HepG2 (cell line): ENCODE results near the gene LTBR. TPM values are rescaled to one million over a fixed set of nuclear protein-coding genes. Genes with fewer than 3 reads are reported as not detected.

ENCODE experiments used
- GATA4 ChIP-seq: sonication (generic); IDR thresholded peaks from 2 replicates; pipeline ENCODE4 v1.6.1; 2016; ENCODE audit warnings: antibody characterized with exemption, low read depth, borderline replicate concordance
- KDM4B ChIP-seq: sonication (generic); formaldehyde crosslinking; IDR thresholded peaks from 2 replicates; pipeline ENCODE4 v1.4.0; 2020; ENCODE audit warnings: missing genetic modification reagents
- NCOR1 ChIP-seq: fragments of 200-600 bp; sonication (generic); IDR thresholded peaks from 2 replicates; pipeline ENCODE4 v1.7.0; 2017; ENCODE audit warnings: antibody characterized with exemption, low read length, borderline replicate concordance
- NR2F1 ChIP-seq, 2 experiments: fragments of 450-650 bp in 1 of 2; formaldehyde crosslinking in 1 of 2; IDR thresholded peaks; 2 replicates each; pipeline versions ENCODE4 v1.5.0 to v1.6.1; 2016 to 2020; ENCODE audit warnings: mild to moderate bottlenecking in 1 of 2, missing compliant biosample characterization in 1 of 2, missing genetic modification reagents in 1 of 2, moderate library complexity in 1 of 2
- RAD51 ChIP-seq: fragments of 450-650 bp; IDR thresholded peaks from 2 replicates; pipeline ENCODE4 v1.6.1; 2016; ENCODE audit warnings: borderline replicate concordance
- STAG1 ChIP-seq: sonication (generic); formaldehyde crosslinking; IDR thresholded peaks from 2 replicates; pipeline ENCODE4 v1.4.0; 2020; ENCODE audit warnings: missing genetic modification reagents
- THAP11 ChIP-seq: IDR thresholded peaks from 2 replicates; pipeline ENCODE4 v1.6.1; 2016; ENCODE audit warnings: missing biosample characterization, missing genetic modification reagents
- ZNF12 ChIP-seq: sonication (generic); formaldehyde crosslinking; IDR thresholded peaks from 2 replicates; pipeline ENCODE4 v1.5.0; 2020; ENCODE audit warnings: missing genetic modification reagents
- ZNF790 ChIP-seq: sonication (generic); formaldehyde crosslinking; IDR thresholded peaks from 2 replicates; pipeline ENCODE4 v1.8.0; 2022; ENCODE audit warnings: missing genetic modification reagents, mild to moderate bottlenecking, borderline replicate concordance
- ZNF850 ChIP-seq: sonication (generic); formaldehyde crosslinking; conservative IDR thresholded peaks from 2 replicates; pipeline ENCODE4 v1.9.0; 2021; ENCODE audit warnings: mild to moderate bottlenecking, missing genetic modification reagents
- polyA plus RNA-seq, 8 experiments: library from polyadenylated mRNA; depleted of rRNA in 3 of 8; stranded (reverse) in 7 of 8; unstranded in 1 of 8; fragments of >200 nt; fragmentation: Illumina TruSeq in 4 of 8; extraction: Trizol in 4 of 8; gene quantifications; 2 replicates each; pipeline versions ENCODE4 v1.2.1 to v1.2.3, GENCODE V29; 2011 to 2016; ENCODE audit warnings: low read depth in 4 of 8, missing spikeins in 1 of 8, mixed read lengths in 1 of 8; ENCODE audit not compliant: insufficient read depth in 1 of 8
- total RNA-seq, 5 experiments: library from RNA; depleted of rRNA; stranded (reverse); fragments of >200 nt; fragmentation: Illumina TruSeq; extraction: Trizol; gene quantifications; 2 replicates each; pipeline ENCODE4 v1.2.3, GENCODE V29; 2016; ENCODE audit warnings: low read depth in 1 of 5
- TF ChIP-seq, protein P1 (sequence below): IDR thresholded peaks from 2 replicates; pipeline ENCODE4 v1.4.0; 2020; ENCODE audit warnings: mild to moderate bottlenecking, missing genetic modification reagents
- TF ChIP-seq, protein P2 (sequence below): sonication (generic); formaldehyde crosslinking; IDR thresholded peaks from 2 replicates; pipeline ENCODE4 v1.4.0; 2020; ENCODE audit warnings: missing genetic modification reagents
- TF ChIP-seq, protein P3 (sequence below): sonication (generic); formaldehyde crosslinking; IDR thresholded peaks from 2 replicates; pipeline ENCODE4 v1.8.0; 2022; ENCODE audit warnings: low read depth, missing genetic modification reagents
- TF ChIP-seq, protein P4 (sequence below): sonication (generic); formaldehyde crosslinking; IDR thresholded peaks from 2 replicates; pipeline ENCODE4 v1.4.0; 2020; ENCODE audit warnings: missing genetic modification reagents

The LTBR gene
- total and polyA plus RNA-seq, 2 of the 13 experiments (the other 11 are each of a cell fraction or from before 2014, with no cell fraction given): 31.4 to 34.8 TPM

DNA sequence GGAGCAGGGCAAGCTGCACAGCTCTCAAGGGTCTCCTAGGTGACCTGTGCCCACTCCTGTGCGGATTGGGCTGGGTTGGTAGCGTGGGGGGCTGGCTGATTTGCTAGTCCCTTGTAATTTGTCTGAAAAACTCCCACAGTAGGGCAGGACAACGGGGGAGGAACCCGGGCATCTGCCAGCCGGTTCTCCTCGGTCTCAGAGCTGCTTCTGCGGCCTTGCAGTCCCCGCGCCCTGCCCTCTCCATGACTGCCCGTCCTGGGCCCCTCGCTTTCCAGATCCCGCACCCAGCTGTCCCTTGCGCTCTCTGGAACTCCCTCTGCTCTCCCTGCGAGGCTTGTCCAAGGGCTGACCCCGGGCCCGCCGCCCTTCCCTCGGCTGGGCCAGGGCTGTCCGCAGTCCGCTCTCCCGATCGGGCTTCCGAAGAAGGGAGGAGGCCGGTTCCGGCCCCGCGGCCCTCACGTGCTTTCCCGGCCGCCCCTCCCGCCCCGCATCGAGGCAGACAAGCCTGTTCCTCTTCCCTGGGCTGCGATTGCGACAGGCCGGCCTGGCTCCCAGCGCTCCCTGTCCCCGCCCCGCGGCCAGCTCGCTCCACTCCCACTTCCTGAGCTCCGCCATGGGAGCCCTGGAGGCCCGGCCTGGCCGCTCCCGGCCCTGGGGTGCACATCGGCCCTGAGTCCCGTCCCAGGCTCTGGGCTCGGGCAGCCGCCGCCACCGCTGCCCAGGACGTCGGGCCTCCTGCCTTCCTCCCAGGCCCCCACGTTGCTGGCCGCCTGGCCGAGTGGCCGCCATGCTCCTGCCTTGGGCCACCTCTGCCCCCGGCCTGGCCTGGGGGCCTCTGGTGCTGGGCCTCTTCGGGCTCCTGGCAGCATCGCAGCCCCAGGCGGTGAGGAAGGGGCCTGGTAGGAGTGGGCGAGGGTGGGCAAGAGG lies at the start of gene LTBR (continued):
- TF ChIP-seq, protein P1, sequence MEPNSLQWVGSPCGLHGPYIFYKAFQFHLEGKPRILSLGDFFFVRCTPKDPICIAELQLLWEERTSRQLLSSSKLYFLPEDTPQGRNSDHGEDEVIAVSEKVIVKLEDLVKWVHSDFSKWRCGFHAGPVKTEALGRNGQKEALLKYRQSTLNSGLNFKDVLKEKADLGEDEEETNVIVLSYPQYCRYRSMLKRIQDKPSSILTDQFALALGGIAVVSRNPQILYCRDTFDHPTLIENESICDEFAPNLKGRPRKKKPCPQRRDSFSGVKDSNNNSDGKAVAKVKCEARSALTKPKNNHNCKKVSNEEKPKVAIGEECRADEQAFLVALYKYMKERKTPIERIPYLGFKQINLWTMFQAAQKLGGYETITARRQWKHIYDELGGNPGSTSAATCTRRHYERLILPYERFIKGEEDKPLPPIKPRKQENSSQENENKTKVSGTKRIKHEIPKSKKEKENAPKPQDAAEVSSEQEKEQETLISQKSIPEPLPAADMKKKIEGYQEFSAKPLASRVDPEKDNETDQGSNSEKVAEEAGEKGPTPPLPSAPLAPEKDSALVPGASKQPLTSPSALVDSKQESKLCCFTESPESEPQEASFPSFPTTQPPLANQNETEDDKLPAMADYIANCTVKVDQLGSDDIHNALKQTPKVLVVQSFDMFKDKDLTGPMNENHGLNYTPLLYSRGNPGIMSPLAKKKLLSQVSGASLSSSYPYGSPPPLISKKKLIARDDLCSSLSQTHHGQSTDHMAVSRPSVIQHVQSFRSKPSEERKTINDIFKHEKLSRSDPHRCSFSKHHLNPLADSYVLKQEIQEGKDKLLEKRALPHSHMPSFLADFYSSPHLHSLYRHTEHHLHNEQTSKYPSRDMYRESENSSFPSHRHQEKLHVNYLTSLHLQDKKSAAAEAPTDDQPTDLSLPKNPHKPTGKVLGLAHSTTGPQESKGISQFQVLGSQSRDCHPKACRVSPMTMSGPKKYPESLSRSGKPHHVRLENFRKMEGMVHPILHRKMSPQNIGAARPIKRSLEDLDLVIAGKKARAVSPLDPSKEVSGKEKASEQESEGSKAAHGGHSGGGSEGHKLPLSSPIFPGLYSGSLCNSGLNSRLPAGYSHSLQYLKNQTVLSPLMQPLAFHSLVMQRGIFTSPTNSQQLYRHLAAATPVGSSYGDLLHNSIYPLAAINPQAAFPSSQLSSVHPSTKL (CRISPR knock-in tag): peak; percentile 90
- TF ChIP-seq ZNF790 (peak; percentile 94; the same call in 1 of the 2 replicates), GATA4 (0 out of 2 replicates have a peak, but pooled peaks have one; percentile 29), STAG1 (CRISPR knock-in tag) (peak; percentile 33), ZNF12 (CRISPR knock-in tag) (peak; percentile 58; the same call in 1 of the 2 replicates), THAP11 (CRISPR knock-in tag) (peak; percentile 82), RAD51 (0 out of 2 replicates have a peak, but pooled peaks have one; percentile 9), NR2F1 (CRISPR knock-in tag; IDR thresholded peaks at IDR 0.05) (0 out of 4 replicates have a peak, but pooled peaks of 1 of the 2 experiments have one; percentile 8), ZNF850 (CRISPR knock-in tag) (peak; percentile 88; the same call in 1 of the 2 replicates), KDM4B (peak; percentile 94), NCOR1 (no peak)
- TF ChIP-seq, protein P2, sequence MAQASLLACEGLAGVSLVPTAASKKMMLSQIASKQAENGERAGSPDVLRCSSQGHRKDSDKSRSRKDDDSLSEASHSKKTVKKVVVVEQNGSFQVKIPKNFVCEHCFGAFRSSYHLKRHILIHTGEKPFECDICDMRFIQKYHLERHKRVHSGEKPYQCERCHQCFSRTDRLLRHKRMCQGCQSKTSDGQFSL (CRISPR knock-in tag): no peak; the same call in 1 of the 2 replicates
- TF ChIP-seq, protein P3, sequence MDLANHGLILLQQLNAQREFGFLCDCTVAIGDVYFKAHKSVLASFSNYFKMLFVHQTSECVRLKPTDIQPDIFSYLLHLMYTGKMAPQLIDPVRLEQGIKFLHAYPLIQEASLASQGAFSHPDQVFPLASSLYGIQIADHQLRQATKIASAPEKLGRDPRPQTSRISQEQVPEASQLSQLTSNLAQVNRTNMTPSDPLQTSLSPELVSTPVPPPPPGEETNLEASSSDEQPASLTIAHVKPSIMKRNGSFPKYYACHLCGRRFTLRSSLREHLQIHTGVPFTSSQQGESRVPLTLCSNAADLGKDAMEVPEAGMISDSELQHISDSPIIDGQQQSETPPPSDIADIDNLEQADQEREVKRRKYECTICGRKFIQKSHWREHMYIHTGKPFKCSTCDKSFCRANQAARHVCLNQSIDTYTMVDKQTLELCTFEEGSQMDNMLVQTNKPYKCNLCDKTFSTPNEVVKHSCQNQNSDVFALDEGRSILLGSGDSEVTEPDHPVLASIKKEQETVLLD: peak; percentile 50; the same call in 1 of the 2 replicates
- TF ChIP-seq, protein P4, sequence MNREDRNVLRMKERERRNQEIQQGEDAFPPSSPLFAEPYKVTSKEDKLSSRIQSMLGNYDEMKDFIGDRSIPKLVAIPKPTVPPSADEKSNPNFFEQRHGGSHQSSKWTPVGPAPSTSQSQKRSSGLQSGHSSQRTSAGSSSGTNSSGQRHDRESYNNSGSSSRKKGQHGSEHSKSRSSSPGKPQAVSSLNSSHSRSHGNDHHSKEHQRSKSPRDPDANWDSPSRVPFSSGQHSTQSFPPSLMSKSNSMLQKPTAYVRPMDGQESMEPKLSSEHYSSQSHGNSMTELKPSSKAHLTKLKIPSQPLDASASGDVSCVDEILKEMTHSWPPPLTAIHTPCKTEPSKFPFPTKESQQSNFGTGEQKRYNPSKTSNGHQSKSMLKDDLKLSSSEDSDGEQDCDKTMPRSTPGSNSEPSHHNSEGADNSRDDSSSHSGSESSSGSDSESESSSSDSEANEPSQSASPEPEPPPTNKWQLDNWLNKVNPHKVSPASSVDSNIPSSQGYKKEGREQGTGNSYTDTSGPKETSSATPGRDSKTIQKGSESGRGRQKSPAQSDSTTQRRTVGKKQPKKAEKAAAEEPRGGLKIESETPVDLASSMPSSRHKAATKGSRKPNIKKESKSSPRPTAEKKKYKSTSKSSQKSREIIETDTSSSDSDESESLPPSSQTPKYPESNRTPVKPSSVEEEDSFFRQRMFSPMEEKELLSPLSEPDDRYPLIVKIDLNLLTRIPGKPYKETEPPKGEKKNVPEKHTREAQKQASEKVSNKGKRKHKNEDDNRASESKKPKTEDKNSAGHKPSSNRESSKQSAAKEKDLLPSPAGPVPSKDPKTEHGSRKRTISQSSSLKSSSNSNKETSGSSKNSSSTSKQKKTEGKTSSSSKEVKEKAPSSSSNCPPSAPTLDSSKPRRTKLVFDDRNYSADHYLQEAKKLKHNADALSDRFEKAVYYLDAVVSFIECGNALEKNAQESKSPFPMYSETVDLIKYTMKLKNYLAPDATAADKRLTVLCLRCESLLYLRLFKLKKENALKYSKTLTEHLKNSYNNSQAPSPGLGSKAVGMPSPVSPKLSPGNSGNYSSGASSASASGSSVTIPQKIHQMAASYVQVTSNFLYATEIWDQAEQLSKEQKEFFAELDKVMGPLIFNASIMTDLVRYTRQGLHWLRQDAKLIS (CRISPR knock-in tag): peak; percentile 61; the same call in 1 of the 2 replicates
